Right ventricle myocardium inferior (tissue), 1 donor: ENCODE results near the gene DMRTB1. TPM values are rescaled to one million over a fixed set of nuclear protein-coding genes. Genes with fewer than 3 reads are reported as not detected.

Experiments
- ATAC-seq: fragments of 200-7000 bp; cut with Tn5 transposase; one replicate; pipeline ENCODE4 v1.9.1; 2020; ENCODE audit warnings: mild to moderate bottlenecking, moderate library complexity
- DNase-seq: peaks from one replicate; pipeline ENCODE4 v3.0.0; 2021; ENCODE audit errors: missing footprints
- intact Hi-C: fragments of 100-400 bp; cut with DNase I; formaldehyde crosslinking; loops from one replicate; pipeline ENCODE4 v1.11.0; 2022
- total RNA-seq: library from RNA; stranded (reverse); fragmentation: NEBNext Ultra II Directional; extraction: Animal tissue kit (Norgen Biotek cat#: 25700); gene quantifications from one replicate; pipeline ENCODE4 v1.2.1, GENCODE V29; 2021
- donor health status: DM: no; HTN: yes; CAD: no; lungs with severe emphysema.

Gene DMRTB1
- total RNA-seq, 1 donor from 2014 or later = not detected

- DNase-seq = no peak
- intact Hi-C loops = no loop called here
- no peak for ATAC-seq
These were observed 2.3 kb downstream of the DMRTB1 start for GRCh38 chr1:53461323-53462044.

- intact Hi-C loops = no loop called here
- DNase-seq = no peak
- no peak for ATAC-seq
These were observed 3.0 kb downstream of the DMRTB1 start for GRCh38 chr1:53462193-53462592.

GRCh38 chr1:53462769-53463501 is 3.7 kb downstream of the DMRTB1 start:
- DNase-seq = no peak
- ATAC-seq = no peak
- intact Hi-C loops = no loop called here

GRCh38 chr1:53463961-53464899 is 5.0 kb downstream of the DMRTB1 start:
- DNase-seq (no peak), ATAC-seq (no peak)
- intact Hi-C loops = no loop called here

GRCh38 chr1:53465023-53465957 is 6.1 kb downstream of the DMRTB1 start:
- intact Hi-C loops = no loop called here
- no peak for DNase-seq
- no peak for ATAC-seq

- DNase-seq (no peak), ATAC-seq (no peak)
- intact Hi-C loops = no loop called here
These were observed 8.2 kb downstream of the DMRTB1 start for GRCh38 chr1:53467391-53467790.

- DNase-seq (no peak), ATAC-seq (no peak)
- intact Hi-C loops = no loop called here
These were observed 9.2 kb downstream of the DMRTB1 start for GRCh38 chr1:53468374-53468773.

GRCh38 chr1:53469373-53469772 is 10.2 kb downstream of the DMRTB1 start:
- ATAC-seq = no peak
- no peak for DNase-seq
- intact Hi-C loops = no loop called here

GRCh38 chr1:53470155-53470554 is 11.0 kb downstream of the DMRTB1 start:
- peak; percentile 86 for DNase-seq
- intact Hi-C loops = no loop called here

GRCh38 chr1:53470584-53470983 is 11.4 kb downstream of the DMRTB1 start:
- peak; percentile 23 for ATAC-seq
- DNase-seq = no peak
- intact Hi-C loops = no loop called here

More at GRCh38 chr1:53470155-53470554, 11.0 kb downstream of the DMRTB1 start:
- peak; percentile 82 for ATAC-seq

GRCh38 chr1:53471000-53471399 is 11.8 kb downstream of the DMRTB1 start:
- ATAC-seq = no peak
- intact Hi-C loops = no loop called here

GRCh38 chr1:53473463-53473862 is 14.3 kb downstream of the DMRTB1 start:
- intact Hi-C loops = no loop called here
- DNase-seq (no peak), ATAC-seq (no peak)

More at GRCh38 chr1:53471000-53471399, 11.8 kb downstream of the DMRTB1 start:
- DNase-seq = no peak

GRCh38 chr1:53475664-53476063 is 16.5 kb downstream of the DMRTB1 start:
- DNase-seq (no peak), ATAC-seq (no peak)
- intact Hi-C loops = no loop called here

GRCh38 chr1:53476579-53476978 is 17.4 kb downstream of the DMRTB1 start:
- no peak for ATAC-seq
- no peak for DNase-seq
- intact Hi-C loops = no loop called here

GRCh38 chr1:53477651-53478501 is 18.7 kb downstream of the DMRTB1 start:
- intact Hi-C loops = no loop called here
- no peak for DNase-seq
- no peak for ATAC-seq

GRCh38 chr1:53478502-53478818 is 19.3 kb downstream of the DMRTB1 start:
- intact Hi-C loops = no loop called here
- DNase-seq (no peak), ATAC-seq (no peak)

- no peak for DNase-seq
- intact Hi-C loops = no loop called here
- ATAC-seq = no peak
These were observed 21.5 kb downstream of the DMRTB1 start for GRCh38 chr1:53480678-53481077.

GRCh38 chr1:53481456-53481855 is 22.3 kb downstream of the DMRTB1 start:
- ATAC-seq (no peak), DNase-seq (no peak)
- intact Hi-C loops = no loop called here
